Naive thymus-derived CD8-positive, alpha-beta T cell (primary cell): ENCODE results near the gene LAD1. TPM values are rescaled to one million over a fixed set of nuclear protein-coding genes. Genes with fewer than 3 reads are reported as not detected.

Experiments
- ATAC-seq, 2 donors: fragments of 150-1000 bp; cut with Tn5 transposase in 1 of 2; sonication (Bioruptor Pico), chemical (Tn5 transposase) in 1 of 2; 1 replicate in 1 of 2; 2 replicates in 1 of 2; pipeline ENCODE4 v1.10.0; 2021; ENCODE audit warnings: mild to moderate bottlenecking in 2 of 2, moderate library complexity in 2 of 2
- POLR2A ChIA-PET: fragments of 350-600 bp; sonication (Branson Sonifier 250); formaldehyde crosslinking; loops from one replicate; lab custom pipeline; 2021; ENCODE audit warnings: antibody characterized with exemption; lab: Charles Lee
- DNase-seq, 10 donors: peaks; one replicate each; pipeline versions ENCODE4 v3.0.0 to v3.0.0-alpha.2; 2020 to 2022
- H3K27ac Mint-ChIP-seq, 10 donors: one replicate each; pipeline ENCODE4 v1.8.0; 2020 to 2022; ENCODE audit warnings: mild to moderate bottlenecking in 10 of 10, mixed read lengths in 10 of 10, moderate library complexity in 4 of 10, inconsistent platforms in 1 of 10
- H3K27me3 Mint-ChIP-seq, 5 donors: one replicate each; pipeline ENCODE4 v1.8.0; 2021 to 2022; ENCODE audit warnings: mixed read lengths in 5 of 5
- H3K36me3 Mint-ChIP-seq, 3 donors: one replicate each; pipeline ENCODE4 v1.8.0; 2020 to 2022; ENCODE audit warnings: mixed read lengths in 3 of 3, mild to moderate bottlenecking in 2 of 3, inconsistent platforms in 1 of 3
- H3K4me1 Mint-ChIP-seq, 4 donors: one replicate each; pipeline ENCODE4 v1.8.0; 2021 to 2022; ENCODE audit warnings: mixed read lengths in 4 of 4
- H3K4me3 Mint-ChIP-seq, 10 donors: one replicate each; pipeline ENCODE4 v1.8.0; 2020 to 2022; ENCODE audit warnings: mild to moderate bottlenecking in 10 of 10, mixed read lengths in 10 of 10, moderate library complexity in 6 of 10, inconsistent platforms in 1 of 10
- H3K9me3 Mint-ChIP-seq, 9 donors: one replicate each; pipeline ENCODE4 v1.8.0; 2020 to 2022; ENCODE audit warnings: mixed read lengths in 9 of 9, mild to moderate bottlenecking in 3 of 9, inconsistent platforms in 1 of 9, moderate library complexity in 1 of 9
- polyA plus RNA-seq, 3 donors: library from polyadenylated mRNA; unstranded; fragments of 300-500 nt; fragmentation: Illumina TruSeq; gene quantifications; one replicate each; pipeline ENCODE4 v1.2.3, GENCODE V29; 2021
- total RNA-seq, 8 experiments: library from RNA in 2 of 8; stranded (reverse) in 2 of 8; gene quantifications; one replicate each; pipeline ENCODE4 v1.2.3 and lab custom pipeline; 2021 to 2026

The LAD1 gene
- total and polyA plus RNA-seq, 5 experiments from 2014 or later, result not detected

DNA sequence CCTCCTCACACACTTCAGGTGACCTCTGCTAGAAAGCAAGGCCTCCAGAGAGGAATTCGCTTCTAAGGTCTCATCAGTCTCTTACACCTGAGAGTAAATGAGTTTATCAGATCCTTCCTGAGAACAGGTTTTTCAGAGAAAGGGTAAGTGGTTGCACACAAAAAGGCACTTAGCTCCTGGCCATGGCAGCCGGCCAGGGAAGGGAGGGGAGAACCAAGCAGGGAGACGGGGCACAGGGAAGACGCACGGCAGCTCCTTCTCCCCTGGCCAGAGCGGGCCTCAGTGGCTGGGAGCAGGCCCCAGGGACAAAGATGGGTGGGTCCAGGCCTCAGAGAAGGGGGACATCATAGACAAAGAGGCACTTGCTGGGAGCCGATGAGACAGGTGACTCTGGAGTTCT, 18.0 kb downstream of the LAD1 start:
- Mint-ChIP-seq H3K27ac (peak overlapping the region in 1 of 10 donors; percentile 28), H3K4me1 (no peaks in the 10 kb centered on the region), H3K27me3 (peaks cover 3 to 17% (median 12%) of the 10 kb centered on the region in 5 donors), H3K4me3 (no peak overlapping the region), H3K36me3 (no peaks in the 10 kb centered on the region), H3K9me3 (no peaks in the 10 kb centered on the region)
- no peak for ATAC-seq
- POLR2A ChIA-PET, result no interaction called here
- no peak for DNase-seq

GRCh38 chr1:201379733-201380242, 19.3 kb downstream of the LAD1 start:
- H3K27me3 Mint-ChIP-seq, result peaks cover 0 to 12% (median 2%) of the 10 kb centered on the region in 5 donors
- H3K27ac Mint-ChIP-seq, result no peak overlapping the region
- DNase-seq, result no peak
- H3K4me3 Mint-ChIP-seq, result no peak overlapping the region
- H3K36me3 Mint-ChIP-seq, result no peaks in the 10 kb centered on the region
- no peaks in the 10 kb centered on the region for H3K4me1 Mint-ChIP-seq
- POLR2A ChIA-PET, result no interaction called here
- no peak for ATAC-seq
- H3K9me3 Mint-ChIP-seq, result no peaks in the 10 kb centered on the region

DNA sequence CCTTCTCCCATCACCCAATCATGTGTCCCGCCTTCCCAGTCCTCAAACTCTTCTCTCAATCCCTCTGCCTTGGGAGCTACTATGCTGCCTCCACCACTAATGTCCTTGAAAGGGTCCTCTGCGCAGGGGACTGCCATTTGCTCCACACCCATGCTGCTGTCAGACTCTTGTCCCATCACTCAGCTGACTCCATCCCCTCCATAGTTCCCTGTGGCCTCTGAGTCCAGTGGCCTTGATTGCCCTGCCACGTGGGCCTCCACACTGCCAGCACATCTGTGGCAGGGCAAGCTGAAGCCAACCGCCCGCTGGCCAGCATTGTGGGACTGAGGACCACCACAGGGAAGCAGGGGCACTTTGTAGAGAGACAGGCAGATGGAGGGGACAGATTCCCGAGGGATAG, 20.3 kb downstream of the LAD1 start:
- DNase-seq (no peak), ATAC-seq (no peak)
- Mint-ChIP-seq H3K36me3 (no peaks in the 10 kb centered on the region), H3K4me3 (no peak overlapping the region), H3K27me3 (peaks cover 1 to 18% (median 2%) of the 10 kb centered on the region in 5 donors), H3K4me1 (no peaks in the 10 kb centered on the region), H3K9me3 (no peaks in the 10 kb centered on the region), H3K27ac (peak overlapping the region in 2 of 10 donors; percentile 11 to 12)
- POLR2A ChIA-PET, result no interaction called here

DNA sequence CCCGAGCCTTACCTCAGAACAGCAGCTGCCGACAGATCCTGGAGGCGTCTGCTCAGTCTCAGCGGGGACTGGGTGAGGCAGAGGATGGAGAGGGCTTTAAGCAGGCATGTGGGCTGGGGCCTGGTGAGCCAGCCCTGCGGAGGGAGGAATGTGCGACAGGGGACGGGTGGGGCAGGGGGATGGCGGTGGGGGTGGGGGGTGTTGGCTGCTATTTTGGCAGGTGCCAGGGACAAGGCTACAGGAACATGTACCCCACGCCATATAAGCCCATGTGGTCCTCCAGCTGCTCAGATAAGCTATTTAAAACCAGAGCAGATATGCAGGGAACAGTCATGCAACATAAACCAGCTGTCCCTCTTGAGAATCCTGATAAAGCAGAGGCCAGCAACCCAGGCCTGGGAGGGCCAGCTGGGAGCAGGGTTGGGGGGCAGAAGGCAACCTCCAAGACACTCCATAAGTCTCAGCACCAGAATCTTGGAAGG, 21.5 kb downstream of the LAD1 start, which contains the start of gene TNNT2:
Gene TNNT2, minus strand, starts transcription at position 70 of the 482 bp plus-strand sequence. CDS start 4,426 bp downstream, outside the sequence.
- POLR2A ChIA-PET, result no interaction called here
- H3K36me3 Mint-ChIP-seq, result no peaks in the 10 kb centered on the region
- peaks cover 2 to 19% (median 13%) of the 10 kb centered on the region in 5 donors for H3K27me3 Mint-ChIP-seq
- H3K4me3 Mint-ChIP-seq, result no peak within 1 kb of the TSS
- H3K4me1 Mint-ChIP-seq, result no peaks in the 10 kb centered on the region
- no peaks in the 10 kb centered on the region for H3K9me3 Mint-ChIP-seq
- no peak within 1 kb of the TSS for H3K27ac Mint-ChIP-seq
- DNase-seq, result no peak
- no peak for ATAC-seq

DNA sequence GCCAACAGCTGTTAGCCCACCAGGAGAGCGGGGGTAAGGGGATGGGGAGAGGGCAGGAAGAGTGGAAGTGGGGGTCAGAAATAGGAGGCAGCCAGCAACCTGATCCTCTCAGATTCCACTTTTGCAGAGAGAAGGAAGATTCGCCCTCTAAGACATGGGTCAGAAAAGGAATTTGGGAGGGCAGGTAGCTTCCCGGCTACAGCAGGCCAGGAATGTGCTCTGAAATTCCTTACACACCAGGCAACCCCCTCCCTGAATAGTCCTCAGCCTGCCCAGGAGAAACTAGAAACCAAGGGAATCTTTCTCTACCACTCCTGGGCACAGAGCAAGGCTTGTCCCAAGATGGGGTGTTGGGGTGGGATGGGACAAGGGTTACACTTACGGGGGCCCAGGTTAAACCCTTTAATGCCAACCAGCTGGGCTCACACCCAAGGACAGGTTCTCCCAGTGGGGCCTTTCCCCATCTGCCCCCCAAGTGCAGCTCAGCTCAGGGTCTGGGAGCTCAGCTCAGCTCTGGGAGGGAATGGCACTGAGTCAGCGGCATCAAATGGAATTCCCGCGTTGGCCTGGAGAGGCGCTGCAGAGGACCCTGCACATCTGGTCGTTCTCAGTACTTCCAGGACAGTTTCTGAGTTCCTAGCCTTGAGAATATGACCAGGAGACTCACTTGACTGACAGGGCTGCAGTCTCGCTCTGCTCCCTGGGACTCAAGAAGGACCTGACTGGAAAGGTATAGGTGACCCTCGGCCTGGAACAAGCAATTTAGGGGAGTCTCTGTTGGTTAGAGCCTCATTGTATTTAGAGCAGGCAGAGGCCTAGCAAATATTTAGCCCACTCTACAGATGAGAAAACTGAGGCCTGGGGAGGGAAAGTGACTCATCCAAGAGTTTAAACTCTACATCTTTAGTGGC, 22.4 kb downstream of the LAD1 start:
- Mint-ChIP-seq H3K27me3 (peaks cover 5 to 25% (median 15%) of the 10 kb centered on the region in 5 donors), H3K36me3 (no peaks in the 10 kb centered on the region), H3K27ac (no peak overlapping the region), H3K4me3 (no peak overlapping the region), H3K4me1 (no peaks in the 10 kb centered on the region), H3K9me3 (no peaks in the 10 kb centered on the region)
- no peak for ATAC-seq
- no peak for DNase-seq
- POLR2A ChIA-PET, result no interaction called here

DNA sequence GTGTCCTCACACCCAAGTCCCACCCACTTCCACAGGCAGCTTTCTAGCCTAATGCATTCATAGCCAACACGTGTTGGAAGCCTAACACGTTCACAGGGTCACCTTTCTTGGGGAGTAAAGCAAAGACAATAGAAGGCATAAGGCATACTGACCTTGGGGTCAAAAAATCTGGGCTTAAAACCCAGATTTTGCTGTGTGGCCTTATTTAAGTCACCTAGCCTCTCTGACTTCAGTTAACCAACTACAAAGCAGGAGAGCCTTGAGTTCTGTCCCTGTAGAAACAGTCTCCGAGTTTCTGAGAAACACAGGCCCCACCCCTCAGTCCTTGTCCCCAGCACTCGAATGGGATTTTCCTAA, 23.0 kb downstream of the LAD1 start:
- H3K4me3 Mint-ChIP-seq, result no peak overlapping the region
- no peaks in the 10 kb centered on the region for H3K4me1 Mint-ChIP-seq
- H3K9me3 Mint-ChIP-seq, result no peaks in the 10 kb centered on the region
- H3K27ac Mint-ChIP-seq, result no peak overlapping the region
- no peak for DNase-seq
- POLR2A ChIA-PET, result no interaction called here
- ATAC-seq, result no peak
- H3K36me3 Mint-ChIP-seq, result no peaks in the 10 kb centered on the region
- H3K27me3 Mint-ChIP-seq, result peaks cover 7 to 28% (median 21%) of the 10 kb centered on the region in 5 donors

DNA sequence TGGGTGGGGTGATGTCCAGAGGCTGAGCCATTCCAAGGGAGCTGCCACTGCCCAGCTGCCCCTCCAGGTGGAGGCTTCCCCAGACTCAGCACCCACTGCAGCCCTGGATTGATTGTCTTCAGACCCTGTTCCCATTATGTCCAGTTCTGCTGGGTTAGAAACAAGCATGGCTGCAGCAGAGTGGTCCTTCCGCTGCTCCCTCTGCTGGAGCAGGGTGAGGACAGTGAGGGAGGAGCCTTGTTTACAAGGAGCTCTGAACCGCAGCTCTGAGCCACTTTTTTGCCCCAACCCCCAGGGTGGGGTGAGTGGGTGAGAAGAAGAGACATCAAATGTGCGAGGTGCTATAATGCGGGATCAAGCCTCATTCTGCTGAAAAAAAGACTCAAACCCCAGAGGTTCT, 24.0 kb downstream of the LAD1 start:
- Mint-ChIP-seq H3K9me3 (no peaks in the 10 kb centered on the region), H3K4me1 (no peaks in the 10 kb centered on the region), H3K27ac (no peak overlapping the region), H3K4me3 (no peak overlapping the region), H3K27me3 (peaks cover 9 to 28% (median 21%) of the 10 kb centered on the region in 5 donors), H3K36me3 (no peaks in the 10 kb centered on the region)
- POLR2A ChIA-PET, result no interaction called here
- ATAC-seq, result no peak
- DNase-seq, result no peak

DNA sequence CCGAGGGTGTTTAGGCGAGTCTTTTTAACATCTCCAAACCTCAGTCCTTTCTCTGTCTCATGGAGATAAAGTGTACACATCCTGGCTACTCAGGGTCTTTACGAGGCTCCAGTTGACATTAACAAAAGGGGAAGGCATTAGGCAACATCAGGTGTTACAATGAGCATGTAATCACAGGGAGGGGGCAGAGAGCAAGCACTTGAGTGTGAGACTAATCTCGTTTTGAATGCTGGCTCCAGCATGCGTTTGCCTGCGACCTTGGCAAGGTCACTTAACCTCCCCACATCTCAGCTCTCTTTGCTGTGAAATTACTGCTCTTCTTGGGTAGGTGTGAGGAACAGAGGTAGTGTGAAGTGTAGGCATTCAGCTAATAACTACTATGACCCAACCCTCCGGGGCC, 24.8 kb downstream of the LAD1 start:
- ATAC-seq (no peak), DNase-seq (no peak)
- no peak overlapping the region for H3K4me3 Mint-ChIP-seq
- no peak overlapping the region for H3K27ac Mint-ChIP-seq
- H3K36me3 Mint-ChIP-seq, result no peaks in the 10 kb centered on the region
- H3K4me1 Mint-ChIP-seq, result no peaks in the 10 kb centered on the region
- POLR2A ChIA-PET, result no interaction called here
- H3K9me3 Mint-ChIP-seq, result no peaks in the 10 kb centered on the region
- H3K27me3 Mint-ChIP-seq, result peaks cover 9 to 32% (median 23%) of the 10 kb centered on the region in 5 donors

DNA sequence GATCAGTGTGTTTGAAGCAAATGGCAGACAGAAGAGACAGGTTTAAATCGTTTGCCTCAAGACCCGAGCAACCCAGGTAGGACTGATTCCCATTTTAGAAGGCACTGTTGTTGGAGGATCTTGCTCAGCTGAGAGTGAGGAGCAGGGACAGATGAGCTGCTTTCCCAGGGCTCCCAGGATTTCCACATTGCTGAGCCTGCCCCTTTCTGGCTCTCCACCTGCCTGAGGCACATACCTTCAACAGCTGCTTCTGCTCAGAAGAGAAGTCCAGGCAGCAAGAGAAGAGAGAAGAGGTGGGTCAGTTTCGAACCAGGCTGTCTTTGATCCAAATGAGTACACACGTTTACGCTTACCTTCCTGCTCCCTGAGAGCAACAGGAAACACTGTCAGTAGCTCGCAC, 27.3 kb downstream of the LAD1 start:
- H3K4me3 Mint-ChIP-seq, result no peak overlapping the region
- no peaks in the 10 kb centered on the region for H3K4me1 Mint-ChIP-seq
- ATAC-seq (no peak), DNase-seq (no peak)
- no peaks in the 10 kb centered on the region for H3K9me3 Mint-ChIP-seq
- H3K36me3 Mint-ChIP-seq, result no peaks in the 10 kb centered on the region
- POLR2A ChIA-PET, result no interaction called here
- no peak overlapping the region for H3K27ac Mint-ChIP-seq
- H3K27me3 Mint-ChIP-seq, result peaks cover 9 to 40% (median 34%) of the 10 kb centered on the region in 5 donors

DNA sequence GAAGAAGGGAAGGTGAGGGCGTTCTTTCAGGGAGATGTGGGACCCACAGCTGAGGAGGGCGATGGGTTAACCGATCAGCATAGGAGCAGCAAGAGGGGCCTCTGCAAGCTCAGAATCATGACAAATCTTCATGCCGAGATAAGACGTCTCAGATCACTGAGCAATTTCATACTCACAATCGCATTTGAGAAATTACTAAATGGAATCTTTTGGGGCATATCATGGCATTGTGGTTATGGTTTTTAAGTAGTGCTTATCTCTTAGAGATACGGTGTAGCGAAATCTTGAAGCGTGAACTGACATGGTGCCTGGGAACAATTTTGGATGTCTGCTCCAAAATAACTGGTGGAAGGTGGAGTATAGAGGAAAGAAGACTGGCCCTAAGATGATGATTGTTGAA, 27.8 kb downstream of the LAD1 start:
- POLR2A ChIA-PET, result no interaction called here
- peaks cover 9 to 40% (median 32%) of the 10 kb centered on the region in 5 donors for H3K27me3 Mint-ChIP-seq
- H3K36me3 Mint-ChIP-seq, result no peaks in the 10 kb centered on the region
- H3K4me3 Mint-ChIP-seq, result no peak overlapping the region
- ATAC-seq (no peak), DNase-seq (no peak)
- no peaks in the 10 kb centered on the region for H3K4me1 Mint-ChIP-seq
- H3K27ac Mint-ChIP-seq, result no peak overlapping the region
- H3K9me3 Mint-ChIP-seq, result no peaks in the 10 kb centered on the region

- no peak overlapping the region for H3K4me3 Mint-ChIP-seq
- POLR2A ChIA-PET, result no interaction called here
- no peaks in the 10 kb centered on the region for H3K36me3 Mint-ChIP-seq
- H3K9me3 Mint-ChIP-seq, result no peaks in the 10 kb centered on the region
- no peak for DNase-seq
- H3K27me3 Mint-ChIP-seq, result peaks cover 12 to 40% (median 35%) of the 10 kb centered on the region in 5 donors
- no peaks in the 10 kb centered on the region for H3K4me1 Mint-ChIP-seq
- ATAC-seq, result no peak
- H3K27ac Mint-ChIP-seq, result no peak overlapping the region
These were observed 28.6 kb downstream of the LAD1 start for GRCh38 chr1:201370500-201370899.

GRCh38 chr1:201369209-201369608, 29.9 kb downstream of the LAD1 start:
- ATAC-seq (no peak), DNase-seq (no peak)
- no peaks in the 10 kb centered on the region for H3K36me3 Mint-ChIP-seq
- no peak overlapping the region for H3K27ac Mint-ChIP-seq
- POLR2A ChIA-PET, result no interaction called here
- H3K9me3 Mint-ChIP-seq, result no peaks in the 10 kb centered on the region
- H3K4me3 Mint-ChIP-seq, result no peak overlapping the region
- H3K27me3 Mint-ChIP-seq, result peaks cover 10 to 38% (median 28%) of the 10 kb centered on the region in 5 donors
- H3K4me1 Mint-ChIP-seq, result no peaks in the 10 kb centered on the region

GRCh38 chr1:201366696-201367095, 32.4 kb downstream of the LAD1 start:
- H3K4me3 Mint-ChIP-seq, result no peak overlapping the region
- no peak for ATAC-seq
- peaks cover 6 to 29% (median 22%) of the 10 kb centered on the region in 5 donors for H3K27me3 Mint-ChIP-seq
- H3K27ac Mint-ChIP-seq, result peak overlapping the region in 1 of 10 donors; percentile 45
- no peaks in the 10 kb centered on the region for H3K36me3 Mint-ChIP-seq
- POLR2A ChIA-PET, result no interaction called here
- DNase-seq, result peak in 1 of 10 donors; percentile 43
- H3K9me3 Mint-ChIP-seq, result peaks cover 0 to 2% (median 0%) of the 10 kb centered on the region in 9 donors
- H3K4me1 Mint-ChIP-seq, result no peaks in the 10 kb centered on the region
